Calu3 (cell line): ENCODE data around the gene RNF19B. TPM values are rescaled to one million over a fixed set of nuclear protein-coding genes. Genes with fewer than 3 reads are reported as not detected.

ENCODE experiments used
- BruUV-seq: library from RNA; stranded (reverse); fragments of 400-500 nt; replicated peaks from 2 replicates; lab custom pipeline; 2021; lab: Mats Ljungman, UMichigan
- CTCF ChIA-PET: fragments of 300-600 bp; sonication (Branson Sonifier 250); formaldehyde crosslinking; loops from one replicate; lab custom pipeline; 2022; ENCODE audit warnings: antibody characterized with exemption; lab: Charles Lee
- DNase-seq: peaks from one replicate; pipeline ENCODE4 v3.0.0; 2022
- H3K27ac Mint-ChIP-seq: one replicate; pipeline ENCODE4 v1.8.0; 2022; ENCODE audit warnings: mixed read lengths; ENCODE audit not compliant: unreplicated experiment
- H3K27me3 Mint-ChIP-seq: one replicate; pipeline ENCODE4 v1.8.0; 2022; ENCODE audit warnings: mixed read lengths; ENCODE audit not compliant: unreplicated experiment
- H3K36me3 Mint-ChIP-seq: one replicate; pipeline ENCODE4 v1.8.0; 2022; ENCODE audit warnings: mild to moderate bottlenecking, moderate library complexity, mixed read lengths; ENCODE audit not compliant: insufficient read depth, unreplicated experiment
- H3K4me1 Mint-ChIP-seq: one replicate; pipeline ENCODE4 v1.8.0; 2022; ENCODE audit warnings: mild to moderate bottlenecking, low read depth, mixed read lengths; ENCODE audit not compliant: unreplicated experiment
- H3K4me3 Mint-ChIP-seq: one replicate; pipeline ENCODE4 v1.8.0; 2022; ENCODE audit warnings: mild to moderate bottlenecking, low read depth, moderate library complexity, mixed read lengths; ENCODE audit not compliant: unreplicated experiment
- H3K9me3 Mint-ChIP-seq: one replicate; pipeline ENCODE4 v1.8.0; 2022; ENCODE audit warnings: low read depth, mixed read lengths; ENCODE audit not compliant: unreplicated experiment
- CTCF ChIP-seq: fragments of 200-600 bp; IDR thresholded peaks from one replicate; pipeline ENCODE4 v1.8.0; 2022; ENCODE audit warnings: antibody characterized with exemption; ENCODE audit not compliant: unreplicated experiment
- intact Hi-C: fragments of 100-400 bp; cut with micrococcal nuclease; formaldehyde crosslinking; loops from one replicate; pipeline ENCODE4 v1.10.0; 2022; ENCODE audit not compliant: unreplicated experiment
- total RNA-seq: library from RNA; stranded (reverse); gene quantifications from 2 replicates; pipeline ENCODE4 v1.2.3, GENCODE V29; 2022

RNF19B gene
- total RNA-seq, 1 experiment from 2014 or later: 21.5 TPM

GRCh38 chr1:32991386-32991785 lies 26.8 kb upstream of the RNF19B start:
- Mint-ChIP-seq H3K9me3 (no peaks in the 10 kb centered on the region), H3K4me3 (no peak overlapping the region), H3K27ac (no peak overlapping the region), H3K27me3 (no peaks in the 10 kb centered on the region), H3K36me3 (peaks cover 48% of the 10 kb centered on the region), H3K4me1 (peaks cover 44% of the 10 kb centered on the region)
- intact Hi-C loops: loop anchor here (5.0 kb wide), 1 partner anchor 59 kb away; no protein-coding TSS in a partner anchor
- no TSS peak for BruUV-seq
- CTCF ChIA-PET: interaction anchor here (2.0 to 2.9 kb wide), 2 partner anchors 10 to 14 kb away, joined by 8 to 12 read pairs; no protein-coding TSS in a partner anchor
- DNase-seq: no peak
- no peak for TF ChIP-seq CTCF

- TF ChIP-seq CTCF: no peak
- CTCF ChIA-PET: interaction anchor here (2.0 to 2.9 kb wide), 2 partner anchors 10 to 14 kb away, joined by 8 to 12 read pairs; no protein-coding TSS in a partner anchor
- Mint-ChIP-seq H3K27ac (peak overlapping the region; percentile 7), H3K9me3 (no peaks in the 10 kb centered on the region), H3K4me3 (no peak overlapping the region), H3K27me3 (no peaks in the 10 kb centered on the region), H3K36me3 (peaks cover 48% of the 10 kb centered on the region), H3K4me1 (peaks cover 44% of the 10 kb centered on the region)
- intact Hi-C loops: loop anchor here (5.0 kb wide), 1 partner anchor 59 kb away; no protein-coding TSS in a partner anchor
- DNase-seq: no peak
- no TSS peak for BruUV-seq
Measured at GRCh38 chr1:32990887-32991286, 26.3 kb upstream of the RNF19B start.

- TF ChIP-seq CTCF: no peak
- Mint-ChIP-seq H3K27me3 (no peaks in the 10 kb centered on the region), H3K9me3 (no peaks in the 10 kb centered on the region), H3K36me3 (peaks cover 41% of the 10 kb centered on the region), H3K27ac (peak overlapping the region; percentile 91), H3K4me3 (peak overlapping the region; percentile 30), H3K4me1 (peaks cover 44% of the 10 kb centered on the region)
- intact Hi-C loops: loop anchor here (5.0 kb wide), 1 partner anchor 57 kb away; no protein-coding TSS in a partner anchor
- CTCF ChIA-PET: interaction anchor here (1.0 to 1.2 kb wide), 2 partner anchors 17 to 36 kb away, joined by 3 read pairs; no protein-coding TSS in a partner anchor
- peak; percentile 60 for DNase-seq
- BruUV-seq: no TSS peak
Measured at GRCh38 chr1:32989160-32990050, 24.8 kb upstream of the RNF19B start.

GRCh38 chr1:32988665-32989064 lies 24.1 kb upstream of the RNF19B start:
- no TSS peak for BruUV-seq
- peaks cover 44% of the 10 kb centered on the region for H3K4me1 Mint-ChIP-seq
- DNase-seq: no peak
- peak overlapping the region; percentile 30 for H3K4me3 Mint-ChIP-seq
- H3K27ac Mint-ChIP-seq: peak overlapping the region; percentile 91
- H3K9me3 Mint-ChIP-seq: no peaks in the 10 kb centered on the region
- H3K36me3 Mint-ChIP-seq: peaks cover 41% of the 10 kb centered on the region
- intact Hi-C loops: no loop called here
- no peak for TF ChIP-seq CTCF
- CTCF ChIA-PET: interaction anchor here (1.0 kb wide), 1 partner anchor 16 kb away, joined by 3 read pairs; no protein-coding TSS in a partner anchor
- H3K27me3 Mint-ChIP-seq: no peaks in the 10 kb centered on the region
